Measurements from ENCODE around the gene IGF2BP3. TPM values are rescaled to one million over a fixed set of nuclear protein-coding genes. Genes with fewer than 3 reads are reported as not detected.

IGF2BP3 gene
- total RNA-seq, 1 donor = 2.5 TPM

DNA sequence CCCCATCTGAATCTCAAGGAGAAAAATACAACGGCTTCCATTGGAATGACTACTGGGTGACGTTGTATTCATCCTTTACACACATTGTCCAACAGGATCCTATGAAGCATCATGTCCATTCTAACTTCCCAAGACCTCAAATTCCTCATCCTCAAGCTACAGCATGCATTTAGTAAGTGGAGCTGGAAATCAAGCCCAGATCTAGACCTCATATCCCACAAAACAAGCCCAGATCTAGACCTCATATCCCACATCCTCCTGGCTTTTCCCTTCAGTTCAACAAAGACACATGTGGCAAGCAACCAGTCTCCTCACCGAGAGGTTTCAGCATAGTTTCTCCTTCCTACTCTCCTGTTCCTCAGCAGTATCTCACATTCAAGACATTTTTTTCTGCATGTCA lies 12.2 kb downstream of the IGF2BP3 start:
- no peaks in the 10 kb centered on the region for H4K20me1 ChIP-seq (ENCODE audit: insufficient read depth, low read length)
- DNase-seq (ENCODE audit: insufficient read length, low spot score, missing footprints) = no peak
- H3K27me3 ChIP-seq (ENCODE audit: insufficient read depth, low read length) = peaks cover 6% of the 10 kb centered on the region
- H3K36me3 ChIP-seq (ENCODE audit: insufficient read depth, low read length) = no peaks in the 10 kb centered on the region
- no peak overlapping the region for H2AFZ ChIP-seq (ENCODE audit: low read length)
- TF ChIP-seq, protein P1, sequence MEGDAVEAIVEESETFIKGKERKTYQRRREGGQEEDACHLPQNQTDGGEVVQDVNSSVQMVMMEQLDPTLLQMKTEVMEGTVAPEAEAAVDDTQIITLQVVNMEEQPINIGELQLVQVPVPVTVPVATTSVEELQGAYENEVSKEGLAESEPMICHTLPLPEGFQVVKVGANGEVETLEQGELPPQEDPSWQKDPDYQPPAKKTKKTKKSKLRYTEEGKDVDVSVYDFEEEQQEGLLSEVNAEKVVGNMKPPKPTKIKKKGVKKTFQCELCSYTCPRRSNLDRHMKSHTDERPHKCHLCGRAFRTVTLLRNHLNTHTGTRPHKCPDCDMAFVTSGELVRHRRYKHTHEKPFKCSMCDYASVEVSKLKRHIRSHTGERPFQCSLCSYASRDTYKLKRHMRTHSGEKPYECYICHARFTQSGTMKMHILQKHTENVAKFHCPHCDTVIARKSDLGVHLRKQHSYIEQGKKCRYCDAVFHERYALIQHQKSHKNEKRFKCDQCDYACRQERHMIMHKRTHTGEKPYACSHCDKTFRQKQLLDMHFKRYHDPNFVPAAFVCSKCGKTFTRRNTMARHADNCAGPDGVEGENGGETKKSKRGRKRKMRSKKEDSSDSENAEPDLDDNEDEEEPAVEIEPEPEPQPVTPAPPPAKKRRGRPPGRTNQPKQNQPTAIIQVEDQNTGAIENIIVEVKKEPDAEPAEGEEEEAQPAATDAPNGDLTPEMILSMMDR (IDR thresholded peaks at IDR 0.05; ENCODE audit: extremely low read depth, low read depth, low read length) = no peak
- H3K4me1 ChIP-seq (ENCODE audit: insufficient read depth, low read length) = no peaks in the 10 kb centered on the region
- H3K9me3 ChIP-seq (ENCODE audit: low read depth, low read length) = no peaks in the 10 kb centered on the region
- peaks cover 74% of the 10 kb centered on the region for H3K79me2 ChIP-seq (ENCODE audit: insufficient read depth, low read length)
- no peak overlapping the region for H3K4me2 ChIP-seq (ENCODE audit: insufficient read depth, low read length)
- H3K4me3 ChIP-seq (ENCODE audit: insufficient read depth, low read length) = no peak overlapping the region
- H3K27ac ChIP-seq (ENCODE audit: low read depth, low read length) = no peak overlapping the region

GRCh38 chr7:23456093-23456492 lies 14.2 kb downstream of the IGF2BP3 start:
- Histone ChIP-seq H3K4me1 (ENCODE audit: insufficient read depth, low read length) (no peaks in the 10 kb centered on the region), H3K79me2 (ENCODE audit: insufficient read depth, low read length) (peaks cover 65% of the 10 kb centered on the region), H3K4me2 (ENCODE audit: insufficient read depth, low read length) (no peak overlapping the region), H3K9me3 (ENCODE audit: low read depth, low read length) (no peaks in the 10 kb centered on the region), H4K20me1 (ENCODE audit: insufficient read depth, low read length) (no peaks in the 10 kb centered on the region), H3K36me3 (ENCODE audit: insufficient read depth, low read length) (no peaks in the 10 kb centered on the region), H3K27me3 (ENCODE audit: insufficient read depth, low read length) (peaks cover 6% of the 10 kb centered on the region), H2AFZ (ENCODE audit: low read length) (no peak overlapping the region), H3K27ac (ENCODE audit: low read depth, low read length) (no peak overlapping the region), H3K4me3 (ENCODE audit: insufficient read depth, low read length) (no peak overlapping the region)
- peak; percentile 25 for DNase-seq (ENCODE audit: insufficient read length, low spot score, missing footprints)
- TF ChIP-seq, protein P1 (IDR thresholded peaks at IDR 0.05; ENCODE audit: extremely low read depth, low read depth, low read length) = no peak

DNA sequence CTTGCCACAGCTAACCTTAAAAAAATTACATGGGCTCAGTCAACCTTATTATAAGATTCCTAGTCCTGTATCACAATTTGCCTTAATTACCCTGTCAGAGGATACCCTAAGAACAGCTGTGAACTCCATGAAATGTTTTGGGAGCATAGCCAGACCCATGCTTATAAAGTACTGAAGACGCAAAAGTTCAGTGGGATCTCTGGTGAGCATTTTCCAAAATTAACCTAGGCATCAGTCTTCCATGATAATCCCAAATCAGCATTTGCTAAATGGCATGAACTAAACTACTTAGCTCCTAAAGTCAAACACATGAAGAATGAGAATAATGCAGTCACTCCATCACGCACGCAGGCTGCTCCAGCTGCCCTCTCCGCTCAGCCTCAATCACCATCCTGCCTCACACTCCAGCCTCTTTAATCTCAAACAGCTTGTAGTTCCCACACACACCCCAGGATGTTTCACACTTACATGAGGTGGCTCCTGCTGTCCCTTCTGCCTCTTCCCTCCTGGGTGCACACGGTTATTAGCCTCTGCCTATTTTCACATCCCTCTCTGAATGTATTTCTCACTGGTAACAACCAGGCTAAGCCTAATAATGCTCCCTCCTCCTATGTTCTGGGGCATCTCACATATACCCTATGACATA lies 15.3 kb downstream of the IGF2BP3 start:
- no peaks in the 10 kb centered on the region for H3K4me1 ChIP-seq (ENCODE audit: insufficient read depth, low read length)
- H3K4me3 ChIP-seq (ENCODE audit: insufficient read depth, low read length) = no peak overlapping the region
- H3K79me2 ChIP-seq (ENCODE audit: insufficient read depth, low read length) = peaks cover 61% of the 10 kb centered on the region
- H4K20me1 ChIP-seq (ENCODE audit: insufficient read depth, low read length) = no peaks in the 10 kb centered on the region
- H3K36me3 ChIP-seq (ENCODE audit: insufficient read depth, low read length) = no peaks in the 10 kb centered on the region
- TF ChIP-seq, protein P1 (IDR thresholded peaks at IDR 0.05; ENCODE audit: extremely low read depth, low read depth, low read length) = no peak
- no peak overlapping the region for H3K4me2 ChIP-seq (ENCODE audit: insufficient read depth, low read length)
- no peak for DNase-seq (ENCODE audit: insufficient read length, low spot score, missing footprints)
- no peak overlapping the region for H2AFZ ChIP-seq (ENCODE audit: low read length)
- H3K27ac ChIP-seq (ENCODE audit: low read depth, low read length) = no peak overlapping the region
- H3K27me3 ChIP-seq (ENCODE audit: insufficient read depth, low read length) = peaks cover 6% of the 10 kb centered on the region
- no peaks in the 10 kb centered on the region for H3K9me3 ChIP-seq (ENCODE audit: low read depth, low read length)

- TF ChIP-seq, protein P1 (IDR thresholded peaks at IDR 0.05; ENCODE audit: extremely low read depth, low read depth, low read length) = no peak
- H2AFZ ChIP-seq (ENCODE audit: low read length) = no peak overlapping the region
- no peak overlapping the region for H3K4me3 ChIP-seq (ENCODE audit: insufficient read depth, low read length)
- H3K4me2 ChIP-seq (ENCODE audit: insufficient read depth, low read length) = no peak overlapping the region
- peaks cover 40% of the 10 kb centered on the region for H3K79me2 ChIP-seq (ENCODE audit: insufficient read depth, low read length)
- H3K27ac ChIP-seq (ENCODE audit: low read depth, low read length) = no peak overlapping the region
- H3K36me3 ChIP-seq (ENCODE audit: insufficient read depth, low read length) = no peaks in the 10 kb centered on the region
- DNase-seq (ENCODE audit: insufficient read length, low spot score, missing footprints) = no peak
- no peaks in the 10 kb centered on the region for H3K9me3 ChIP-seq (ENCODE audit: low read depth, low read length)
- peaks cover 4% of the 10 kb centered on the region for H3K27me3 ChIP-seq (ENCODE audit: insufficient read depth, low read length)
- no peaks in the 10 kb centered on the region for H3K4me1 ChIP-seq (ENCODE audit: insufficient read depth, low read length)
- no peaks in the 10 kb centered on the region for H4K20me1 ChIP-seq (ENCODE audit: insufficient read depth, low read length)
Observed at GRCh38 chr7:23450518-23450917, 19.8 kb downstream of the IGF2BP3 start.
